GM12801 (cell line): ENCODE data around the gene HSD17B12.

Experiments used
- TF ChIP-seq, protein P1 (sequence below): IDR thresholded peaks from one replicate; pipeline ENCODE4 v1.5.1; 2011; ENCODE audit warnings: control low read depth; ENCODE audit not compliant: insufficient read length; ENCODE audit errors: extremely low read depth

HSD17B12 gene

GRCh38 chr11:43691806-43692205 is 11.3 kb downstream of the HSD17B12 start:
- TF ChIP-seq, protein P1, sequence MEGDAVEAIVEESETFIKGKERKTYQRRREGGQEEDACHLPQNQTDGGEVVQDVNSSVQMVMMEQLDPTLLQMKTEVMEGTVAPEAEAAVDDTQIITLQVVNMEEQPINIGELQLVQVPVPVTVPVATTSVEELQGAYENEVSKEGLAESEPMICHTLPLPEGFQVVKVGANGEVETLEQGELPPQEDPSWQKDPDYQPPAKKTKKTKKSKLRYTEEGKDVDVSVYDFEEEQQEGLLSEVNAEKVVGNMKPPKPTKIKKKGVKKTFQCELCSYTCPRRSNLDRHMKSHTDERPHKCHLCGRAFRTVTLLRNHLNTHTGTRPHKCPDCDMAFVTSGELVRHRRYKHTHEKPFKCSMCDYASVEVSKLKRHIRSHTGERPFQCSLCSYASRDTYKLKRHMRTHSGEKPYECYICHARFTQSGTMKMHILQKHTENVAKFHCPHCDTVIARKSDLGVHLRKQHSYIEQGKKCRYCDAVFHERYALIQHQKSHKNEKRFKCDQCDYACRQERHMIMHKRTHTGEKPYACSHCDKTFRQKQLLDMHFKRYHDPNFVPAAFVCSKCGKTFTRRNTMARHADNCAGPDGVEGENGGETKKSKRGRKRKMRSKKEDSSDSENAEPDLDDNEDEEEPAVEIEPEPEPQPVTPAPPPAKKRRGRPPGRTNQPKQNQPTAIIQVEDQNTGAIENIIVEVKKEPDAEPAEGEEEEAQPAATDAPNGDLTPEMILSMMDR, result no peak

GRCh38 chr11:43693069-43693468 is 12.5 kb downstream of the HSD17B12 start:
- TF ChIP-seq, protein P1, result no peak

DNA sequence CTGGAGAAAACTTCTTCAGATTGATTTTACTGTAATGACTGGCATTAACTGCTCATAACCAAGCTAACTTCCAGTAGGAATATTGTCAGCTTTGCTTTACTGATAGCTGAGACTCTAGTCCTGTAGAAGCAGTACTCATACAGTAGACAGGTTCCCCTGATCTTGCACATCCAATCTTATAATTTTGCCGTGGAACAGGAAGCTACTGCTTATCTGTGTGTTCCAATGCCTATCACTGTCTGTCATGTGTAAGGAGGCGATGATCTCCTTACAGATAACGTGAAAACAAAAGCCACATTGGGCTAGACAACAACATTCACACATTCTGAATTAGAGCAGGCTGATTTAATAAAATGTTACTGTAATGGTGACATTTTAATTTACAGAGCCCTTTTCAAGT is 13.2 kb downstream of the HSD17B12 start:
- TF ChIP-seq, protein P1, result no peak

GRCh38 chr11:43694477-43694876 is 13.9 kb downstream of the HSD17B12 start:
- TF ChIP-seq, protein P1, result no peak

GRCh38 chr11:43697679-43698078 is 17.1 kb downstream of the HSD17B12 start:
- TF ChIP-seq, protein P1, result no peak

- TF ChIP-seq, protein P1, result no peak
Observed at GRCh38 chr11:43699870-43700269, 19.3 kb downstream of the HSD17B12 start.

GRCh38 chr11:43706631-43707030 is 26.1 kb downstream of the HSD17B12 start:
- TF ChIP-seq, protein P1, result no peak

- TF ChIP-seq, protein P1, result no peak
Observed at GRCh38 chr11:43708776-43709175, 28.2 kb downstream of the HSD17B12 start.
